ENCODE measurements around the gene ACAP3. TPM values are rescaled to one million over a fixed set of nuclear protein-coding genes. Genes with fewer than 3 reads are reported as not detected.
"Not testable (repeated sequence)": the region's sequence is repeated elsewhere in the genome, so short reads cannot be mapped to it uniquely, and the experiment has no call there.

ACAP3 gene
- total and polyA plus RNA-seq, 4 experiments from 2014 or later = 5.4 to 65.6 (median 33.3) TPM

DNA sequence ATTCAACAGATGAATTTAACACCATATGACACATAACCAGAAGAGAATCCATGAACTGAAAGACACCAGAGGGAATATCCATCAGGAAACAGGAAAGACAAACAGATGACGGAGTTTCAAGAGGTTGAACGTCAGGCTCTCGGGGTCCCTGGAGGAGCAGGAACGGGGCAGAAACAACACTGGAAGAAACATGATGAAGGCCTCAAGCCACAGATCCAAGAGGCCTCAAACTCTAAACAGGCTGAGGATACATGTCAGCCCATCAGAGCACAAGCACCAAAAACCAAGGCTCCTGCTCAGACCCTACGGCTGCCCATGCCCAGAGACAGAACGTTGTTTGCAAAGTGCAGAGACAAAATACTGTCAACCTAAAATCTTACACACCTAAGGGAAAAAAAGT lies 9.7 kb upstream of the ACAP3 start:
- peaks cover 41% of the 10 kb centered on the region for H3K36me3 ChIP-seq (ENCODE audit: insufficient read depth, low read length)
- Mint-ChIP-seq H3K36me3 (peaks cover 3 to 32% of the 10 kb centered on the region in 2 donors), H3K4me3 (peak overlapping the region in 1 of 8 donors; percentile 39), H3K27ac (no peak overlapping the region), H3K9me3 (no peaks in the 10 kb centered on the region), H3K4me1 (peaks cover 4 to 20% (median 13%) of the 10 kb centered on the region in 4 donors), H3K27me3 (no peaks in the 10 kb centered on the region)
- POLR2A ChIA-PET (ENCODE audit: partially characterized antibody) = interaction anchor here (0.6 kb wide), 1 partner anchor 158 kb away, joined by 3 read pairs; no protein-coding TSS in a partner anchor
- H3K27me3 ChIP-seq (ENCODE audit: insufficient read depth, low read length) = no peaks in the 10 kb centered on the region
- intact Hi-C loops (cut with micrococcal nuclease) = no loop called here
- H3K9me3 ChIP-seq (ENCODE audit: control insufficient read depth in 1 of 2, low read length in 2 of 2) = no peaks in the 10 kb centered on the region
- no peak overlapping the region for H3K27ac ChIP-seq (ENCODE audit: low read depth, low read length)
- H3K4me3 ChIP-seq (ENCODE audit: low read length in 2 of 2) = no peak overlapping the region
- DNase-seq = no peak
- peaks cover 6% of the 10 kb centered on the region for H3K4me1 ChIP-seq (ENCODE audit: insufficient read depth, low read length)
- CTCF ChIA-PET (ENCODE audit: partially characterized antibody) = no interaction called here

DNA sequence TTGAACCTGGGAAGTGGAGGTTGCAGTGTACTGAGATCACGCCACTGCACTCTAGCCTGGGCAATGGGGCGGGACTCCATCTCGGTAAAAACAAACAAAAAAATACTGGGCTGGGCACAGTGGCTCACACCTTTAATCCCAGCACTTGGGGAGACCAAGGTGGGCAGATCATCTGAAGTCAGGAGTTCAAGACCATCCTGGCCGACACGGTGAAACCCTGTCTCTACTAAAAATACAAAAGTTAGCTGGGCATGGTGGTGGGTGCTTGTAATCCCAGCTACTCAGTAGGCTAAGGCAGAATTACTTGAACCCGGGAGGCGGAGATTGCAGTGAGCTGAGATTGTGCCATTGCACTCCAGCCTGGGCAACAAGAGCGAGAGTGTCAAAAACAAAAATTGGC lies 8.5 kb upstream of the ACAP3 start:
- H3K27me3 ChIP-seq (ENCODE audit: insufficient read depth, low read length); POLR2A ChIA-PET (ENCODE audit: partially characterized antibody); H3K27me3 Mint-ChIP-seq; H3K4me1 ChIP-seq (ENCODE audit: insufficient read depth, low read length); H3K9me3 Mint-ChIP-seq; H3K4me3 Mint-ChIP-seq; H3K27ac Mint-ChIP-seq; H3K9me3 ChIP-seq (ENCODE audit: control insufficient read depth in 1 of 2, low read length in 2 of 2); DNase-seq; H3K4me3 ChIP-seq (ENCODE audit: low read length in 2 of 2); intact Hi-C loops (cut with micrococcal nuclease); H3K27ac ChIP-seq (ENCODE audit: low read depth, low read length); CTCF ChIA-PET (ENCODE audit: partially characterized antibody): not testable (repeated sequence)
- Mint-ChIP-seq H3K36me3 (peaks cover 3 to 32% of the 10 kb centered on the region in 2 donors), H3K4me1 (peaks cover 1 to 13% (median 6%) of the 10 kb centered on the region in 4 donors)
- H3K36me3 ChIP-seq (ENCODE audit: insufficient read depth, low read length) = peaks cover 45% of the 10 kb centered on the region

DNA sequence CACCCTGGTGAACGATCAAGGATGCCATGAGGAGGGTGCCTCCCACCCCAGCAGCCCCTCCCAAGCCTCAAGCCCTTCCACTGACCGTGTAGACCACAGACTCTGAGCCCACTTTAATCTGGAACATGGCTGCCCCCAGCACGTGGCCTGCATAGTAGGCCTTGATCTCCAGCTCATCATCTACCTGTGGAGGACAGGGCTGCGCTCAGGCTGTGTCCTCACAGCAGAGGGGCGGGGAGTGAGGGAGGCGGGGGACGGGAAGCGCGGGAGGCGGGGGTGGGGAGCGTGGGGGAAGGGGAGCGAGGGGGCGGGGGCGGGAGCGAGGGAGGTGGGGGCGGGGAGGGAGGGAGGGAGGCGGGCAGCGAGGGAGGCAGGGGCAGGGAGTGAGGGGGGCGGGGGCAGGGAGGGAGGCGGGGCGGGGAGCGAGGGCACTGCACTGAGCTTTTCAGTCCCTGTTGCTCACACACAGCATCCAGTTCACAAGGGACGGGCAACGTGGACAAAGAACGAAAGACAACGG lies 7.8 kb upstream of the ACAP3 start:
- intact Hi-C loops (cut with micrococcal nuclease) = no loop called here
- CTCF ChIA-PET (ENCODE audit: partially characterized antibody) = no interaction called here
- Mint-ChIP-seq H3K27ac (no peak overlapping the region), H3K4me3 (no peak overlapping the region), H3K27me3 (no peaks in the 10 kb centered on the region), H3K4me1 (peaks cover 1 to 13% (median 6%) of the 10 kb centered on the region in 4 donors), H3K36me3 (peaks cover 3 to 33% of the 10 kb centered on the region in 2 donors), H3K9me3 (no peaks in the 10 kb centered on the region)
- Histone ChIP-seq H3K36me3 (ENCODE audit: insufficient read depth, low read length) (peaks cover 44% of the 10 kb centered on the region), H3K4me1 (ENCODE audit: insufficient read depth, low read length) (no peaks in the 10 kb centered on the region), H3K27ac (ENCODE audit: low read depth, low read length) (no peak overlapping the region), H3K9me3 (ENCODE audit: control insufficient read depth in 1 of 2, low read length in 2 of 2) (no peaks in the 10 kb centered on the region), H3K27me3 (ENCODE audit: insufficient read depth, low read length) (no peaks in the 10 kb centered on the region), H3K4me3 (ENCODE audit: low read length in 2 of 2) (no peak overlapping the region)
- no peak for DNase-seq
- POLR2A ChIA-PET (ENCODE audit: partially characterized antibody) = no interaction called here

DNA sequence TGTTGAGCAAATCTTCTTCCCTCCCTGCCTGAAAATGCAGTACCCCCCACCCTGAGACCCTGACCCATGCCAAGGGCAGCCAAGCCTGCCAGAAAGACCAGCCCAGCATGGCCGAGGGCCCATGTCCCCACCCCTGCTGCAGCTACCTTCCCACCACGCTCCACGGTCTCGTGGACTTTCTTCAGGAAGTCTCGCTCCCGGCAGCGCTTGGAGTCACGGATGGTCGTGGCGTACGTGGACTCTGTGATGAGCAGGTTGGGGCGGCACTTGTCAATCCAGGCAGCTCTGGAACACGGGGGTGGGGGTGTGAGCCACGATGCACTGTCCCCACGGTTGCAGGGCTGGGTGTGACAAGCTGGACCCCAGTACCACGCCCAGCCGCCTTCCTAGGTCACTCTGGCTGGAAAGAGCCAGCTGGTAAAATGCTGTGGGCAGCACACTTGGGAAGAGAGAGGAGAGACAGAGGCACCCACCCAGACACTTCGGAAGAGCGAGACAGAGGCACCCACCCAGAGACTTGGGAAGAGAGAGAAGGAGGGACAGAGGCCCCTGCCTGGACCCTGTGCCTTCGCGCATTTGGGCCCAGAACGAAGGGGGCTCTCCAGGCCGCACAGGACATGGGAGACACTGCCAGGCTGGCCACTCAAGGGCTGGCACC lies 7.1 kb upstream of the ACAP3 start:
- no peaks in the 10 kb centered on the region for H3K27me3 ChIP-seq (ENCODE audit: insufficient read depth, low read length)
- intact Hi-C loops (cut with micrococcal nuclease) = no loop called here
- no peaks in the 10 kb centered on the region for H3K9me3 ChIP-seq (ENCODE audit: control insufficient read depth in 1 of 2, low read length in 2 of 2)
- H3K4me3 ChIP-seq (ENCODE audit: low read length in 2 of 2) = no peak overlapping the region
- no peak for DNase-seq
- H3K4me1 ChIP-seq (ENCODE audit: insufficient read depth, low read length) = no peaks in the 10 kb centered on the region
- Mint-ChIP-seq H3K9me3 (no peaks in the 10 kb centered on the region), H3K4me1 (peaks cover 0 to 8% (median 4%) of the 10 kb centered on the region in 4 donors), H3K36me3 (peaks cover 3 to 30% of the 10 kb centered on the region in 2 donors), H3K4me3 (no peak overlapping the region), H3K27ac (peak overlapping the region in 1 of 7 donors; percentile 64), H3K27me3 (no peaks in the 10 kb centered on the region)
- ChIA-PET CTCF (ENCODE audit: partially characterized antibody) (no interaction called here), POLR2A (ENCODE audit: partially characterized antibody) (no interaction called here)
- H3K27ac ChIP-seq (ENCODE audit: low read depth, low read length) = no peak overlapping the region
- H3K36me3 ChIP-seq (ENCODE audit: insufficient read depth, low read length) = peaks cover 44% of the 10 kb centered on the region

DNA sequence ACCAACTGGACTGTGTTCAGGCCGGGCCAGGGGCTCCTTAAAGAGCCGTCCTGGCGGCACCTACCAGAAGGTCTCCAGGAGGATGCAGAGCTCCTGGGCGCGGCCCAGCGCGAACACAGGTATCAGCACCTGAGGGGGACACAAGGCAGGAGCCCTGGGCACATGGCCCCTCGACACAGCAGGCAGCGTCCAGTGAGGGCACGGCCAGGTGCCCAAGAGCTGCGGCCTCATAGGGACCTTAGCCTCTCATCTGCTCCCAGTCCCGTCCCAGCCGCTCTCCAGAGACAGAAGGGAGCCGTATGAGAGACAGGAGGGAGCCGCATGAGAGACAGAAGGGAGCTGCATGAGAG lies 6.5 kb upstream of the ACAP3 start:
- peaks cover 39% of the 10 kb centered on the region for H3K36me3 ChIP-seq (ENCODE audit: insufficient read depth, low read length)
- no peak overlapping the region for H3K4me3 ChIP-seq (ENCODE audit: low read length in 2 of 2)
- no peak for DNase-seq
- no peaks in the 10 kb centered on the region for H3K27me3 ChIP-seq (ENCODE audit: insufficient read depth, low read length)
- peaks cover 6% of the 10 kb centered on the region for H3K4me1 ChIP-seq (ENCODE audit: insufficient read depth, low read length)
- Mint-ChIP-seq H3K27ac (no peak overlapping the region), H3K4me3 (no peak overlapping the region), H3K27me3 (no peaks in the 10 kb centered on the region), H3K4me1 (peaks cover 0 to 8% (median 2%) of the 10 kb centered on the region in 4 donors), H3K9me3 (no peaks in the 10 kb centered on the region), H3K36me3 (peaks cover 3 to 24% of the 10 kb centered on the region in 2 donors)
- no peak overlapping the region for H3K27ac ChIP-seq (ENCODE audit: low read depth, low read length)
- POLR2A ChIA-PET (ENCODE audit: partially characterized antibody) = no interaction called here
- intact Hi-C loops (cut with micrococcal nuclease) = no loop called here
- CTCF ChIA-PET (ENCODE audit: partially characterized antibody) = no interaction called here
- no peaks in the 10 kb centered on the region for H3K9me3 ChIP-seq (ENCODE audit: control insufficient read depth in 1 of 2, low read length in 2 of 2)

DNA sequence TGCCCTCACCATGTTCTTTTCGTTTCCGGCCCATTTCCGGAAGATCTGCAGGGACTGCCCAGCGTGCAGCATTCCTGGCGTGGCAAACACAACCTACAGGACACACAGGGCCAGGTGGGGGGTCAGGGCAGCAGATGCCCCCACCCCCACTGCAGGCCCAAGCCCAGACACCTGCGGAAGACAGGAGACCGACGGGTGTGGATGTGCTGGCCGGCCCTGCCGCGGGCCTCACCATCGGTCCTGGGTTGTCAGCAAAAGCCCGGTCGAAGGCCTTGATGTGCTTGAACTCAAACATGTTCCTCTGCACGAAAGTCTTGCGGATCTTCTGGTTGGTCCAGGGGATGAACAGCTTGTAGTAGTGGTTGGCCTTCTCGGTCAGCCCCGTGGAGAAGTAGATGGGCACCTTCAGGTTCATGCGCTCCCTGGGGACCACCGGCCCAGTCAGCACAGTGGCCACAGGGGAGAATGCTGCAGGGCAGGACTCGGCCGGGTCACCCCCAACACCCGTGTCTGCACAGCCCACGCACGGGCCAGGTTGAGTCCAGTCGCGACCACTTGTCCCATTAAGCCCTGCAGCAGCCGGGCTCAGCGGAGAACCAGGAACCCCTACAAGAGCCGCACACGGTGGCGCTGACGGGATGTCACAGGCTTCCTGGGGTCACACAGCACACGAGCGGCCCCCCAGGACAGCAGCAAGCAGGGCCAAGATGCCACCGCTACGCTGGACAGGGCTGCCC lies 5.9 kb upstream of the ACAP3 start:
- H3K4me3 Mint-ChIP-seq = peak overlapping the region in 1 of 8 donors; percentile 42
- no peaks in the 10 kb centered on the region for H3K27me3 Mint-ChIP-seq
- H3K27ac Mint-ChIP-seq = peak overlapping the region in 2 of 7 donors; percentile 43 to 70
- Histone ChIP-seq H3K36me3 (ENCODE audit: insufficient read depth, low read length) (peaks cover 35% of the 10 kb centered on the region), H3K9me3 (ENCODE audit: control insufficient read depth in 1 of 2, low read length in 2 of 2) (no peaks in the 10 kb centered on the region), H3K4me3 (ENCODE audit: low read length in 2 of 2) (no peak overlapping the region), H3K4me1 (ENCODE audit: insufficient read depth, low read length) (peaks cover 7% of the 10 kb centered on the region), H3K27me3 (ENCODE audit: insufficient read depth, low read length) (no peaks in the 10 kb centered on the region), H3K27ac (ENCODE audit: low read depth, low read length) (no peak overlapping the region)
- CTCF ChIA-PET (ENCODE audit: partially characterized antibody) = no interaction called here
- H3K9me3 Mint-ChIP-seq = no peaks in the 10 kb centered on the region
- intact Hi-C loops (cut with micrococcal nuclease) = no loop called here
- H3K4me1 Mint-ChIP-seq = peaks cover under 1 to 8% (median 2%) of the 10 kb centered on the region in 4 donors
- DNase-seq = no peak
- peaks cover 3 to 22% of the 10 kb centered on the region in 2 donors for H3K36me3 Mint-ChIP-seq
- POLR2A ChIA-PET (ENCODE audit: partially characterized antibody) = interaction anchor here (1.3 kb wide), 1 partner anchor 10 kb away, joined by 4 read pairs; no protein-coding TSS in a partner anchor

DNA sequence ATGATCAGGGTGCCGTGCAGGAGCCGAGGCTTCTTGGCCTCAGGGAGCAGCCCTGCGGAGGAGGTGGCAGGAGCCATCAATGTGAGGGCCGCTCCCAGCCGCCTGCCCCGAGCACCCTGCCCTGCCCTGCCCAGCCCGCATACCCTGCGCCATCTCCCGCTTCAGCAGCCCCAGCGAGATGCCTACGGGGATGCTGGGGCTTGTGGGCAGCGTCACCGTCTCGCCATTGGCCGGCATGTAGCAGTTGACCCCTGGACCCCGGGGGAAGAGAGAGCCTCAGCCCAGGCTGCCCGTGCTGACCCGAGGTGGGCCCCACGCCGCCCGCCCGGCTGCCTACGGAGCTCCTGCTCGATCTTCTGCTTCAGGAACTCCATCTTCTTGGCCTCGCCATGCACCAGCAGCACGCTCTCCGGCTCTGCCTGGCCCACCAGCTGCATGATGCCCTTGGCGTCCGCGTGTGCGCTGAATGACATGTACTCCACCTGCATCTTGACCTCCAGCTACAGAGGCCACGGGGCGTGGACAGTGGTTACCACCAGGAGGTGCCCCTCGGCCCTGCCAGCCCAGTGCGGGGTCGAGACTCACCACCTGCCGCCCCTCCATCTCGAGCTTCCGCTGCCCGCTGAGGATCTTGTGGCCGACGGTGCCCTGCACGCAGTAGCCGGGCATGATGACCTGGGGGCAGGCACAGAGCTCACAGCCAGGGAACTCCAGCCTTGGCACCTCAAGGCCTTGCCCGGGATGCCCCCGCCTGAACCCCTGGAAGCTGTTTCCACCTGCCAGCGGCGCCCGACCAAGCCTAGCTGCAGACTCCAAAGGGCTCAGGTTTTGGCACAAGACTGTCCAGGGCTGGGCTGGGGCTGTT lies 5.0 kb upstream of the ACAP3 start:
- peaks cover 3 to 23% of the 10 kb centered on the region in 2 donors for H3K36me3 Mint-ChIP-seq
- ChIA-PET CTCF (ENCODE audit: partially characterized antibody) (no interaction called here), POLR2A (ENCODE audit: partially characterized antibody) (interaction anchor here (1.3 kb wide), 1 partner anchor 11 kb away, joined by 4 read pairs; no protein-coding TSS in a partner anchor)
- no peaks in the 10 kb centered on the region for H3K27me3 Mint-ChIP-seq
- no peak overlapping the region for H3K27ac ChIP-seq (ENCODE audit: low read depth, low read length)
- peak overlapping the region in 1 of 7 donors; percentile 65 for H3K27ac Mint-ChIP-seq
- H3K4me1 Mint-ChIP-seq = peaks cover 1 to 8% (median 5%) of the 10 kb centered on the region in 4 donors
- no peaks in the 10 kb centered on the region for H3K27me3 ChIP-seq (ENCODE audit: insufficient read depth, low read length)
- H3K36me3 ChIP-seq (ENCODE audit: insufficient read depth, low read length) = peaks cover 35% of the 10 kb centered on the region
- intact Hi-C loops (cut with micrococcal nuclease) = no loop called here
- DNase-seq = no peak
- H3K4me3 ChIP-seq (ENCODE audit: low read length in 2 of 2) = no peak overlapping the region
- H3K4me3 Mint-ChIP-seq = no peak overlapping the region
- no peaks in the 10 kb centered on the region for H3K9me3 ChIP-seq (ENCODE audit: control insufficient read depth in 1 of 2, low read length in 2 of 2)
- H3K9me3 Mint-ChIP-seq = no peaks in the 10 kb centered on the region
- H3K4me1 ChIP-seq (ENCODE audit: insufficient read depth, low read length) = peaks cover 7% of the 10 kb centered on the region
